ENCODE data around the gene PDIA5. TPM values are rescaled to one million over a fixed set of nuclear protein-coding genes. Genes with fewer than 3 reads are reported as not detected.

The PDIA5 gene
- total and polyA plus RNA-seq, 2 of the 4 experiments (the other 2 are of a cell fraction): 19.4 to 42.0 TPM

GRCh38 chr3:123024056-123024455 lies 42.8 kb upstream of the PDIA5 start:
- dilution Hi-C loops (cut with HindIII; ENCODE audit: low sequenced_read_pairs, unreplicated experiment): no loop called here
- Histone ChIP-seq H3K27me3 (ENCODE audit: control insufficient read depth, insufficient read depth, low read length) (peaks cover 92% of the 10 kb centered on the region), H3K18ac (ENCODE audit: low read depth, low read length) (no peak overlapping the region), H4K8ac (ENCODE audit: low read depth in 2 of 2, low read length in 2 of 2) (no peak overlapping the region), H3K23ac (ENCODE audit: low read depth, low read length) (no peak overlapping the region), H3K9me1 (ENCODE audit: insufficient read depth, low read length) (no peaks in the 10 kb centered on the region), H3K4me2 (ENCODE audit: low read depth, low read length) (no peak overlapping the region), H2BK120ac (ENCODE audit: low read depth, low read length) (no peak overlapping the region), H3K36me3 (ENCODE audit: control insufficient read depth, insufficient read depth, low read length) (no peaks in the 10 kb centered on the region), H3K9ac (ENCODE audit: low read depth, low read length) (no peak overlapping the region), H2AFZ (replicated peaks; ENCODE audit: low read length, poor library complexity) (no peak overlapping the region), H3K14ac (replicated peaks; ENCODE audit: low read depth, low read length) (no peak overlapping the region), H3K9me3 (ENCODE audit: control insufficient read depth, insufficient read depth, low read length) (0 out of 2 replicates have a peak, but pooled peaks cover 2% of the 10 kb centered on the region), H3K27ac (ENCODE audit: insufficient read depth, low read length) (no peak overlapping the region), H4K91ac (ENCODE audit: insufficient read depth, low read depth, low read length) (no peak overlapping the region), H2BK5ac (ENCODE audit: low read depth, low read length, poor library complexity, severe bottlenecking) (no peak overlapping the region), H4K20me1 (ENCODE audit: insufficient read depth, low read length) (0 out of 2 replicates have a peak, but pooled peaks cover 3% of the 10 kb centered on the region), H2AK9ac (replicated peaks; ENCODE audit: low read depth, low read length, poor library complexity) (no peak overlapping the region), H3K4me1 (ENCODE audit: control insufficient read depth, insufficient read depth, low read length) (peaks cover 5% of the 10 kb centered on the region; the same call in 1 of the 2 replicates), H4K5ac (ENCODE audit: low read depth, low read length) (no peak overlapping the region), H2AK5ac (ENCODE audit: low read depth, low read length) (no peak overlapping the region), H2BK15ac (ENCODE audit: low read depth, low read length) (no peak overlapping the region), H3K4ac (ENCODE audit: low read depth, low read length) (no peak overlapping the region), H2BK20ac (ENCODE audit: low read depth, low read length) (no peak overlapping the region), H3K79me1 (ENCODE audit: low read depth in 1 of 2, low read length in 2 of 2) (no peaks in the 10 kb centered on the region), H3K56ac (ENCODE audit: extremely low read depth, insufficient read depth, low read length) (no peak overlapping the region), H3K4me3 (ENCODE audit: insufficient read depth, low read depth, low read length) (no peak overlapping the region)
- ATAC-seq (ENCODE audit: low read depth) (no peak), DNase-seq (no peak)
- TF ChIP-seq SMC3 (IDR thresholded peaks at IDR 0.05; ENCODE audit: low read depth, low read length): no peak
- no peak for TF ChIP-seq NFE2L2 (IDR thresholded peaks at IDR 0.05; ENCODE audit: low read depth, low read length)
- no peak for TF ChIP-seq MAFK (IDR thresholded peaks at IDR 0.05; ENCODE audit: low read depth, low read length)
- no peak for TF ChIP-seq ELK1 (IDR thresholded peaks at IDR 0.05; ENCODE audit: borderline replicate concordance, low read depth, low read length)
- no peak for TF ChIP-seq USF2 (IDR thresholded peaks at IDR 0.05; ENCODE audit: low read depth, low read length)
- no peak for TF ChIP-seq BHLHE40 (IDR thresholded peaks at IDR 0.05; ENCODE audit: low read depth, low read length)
- no peak for TF ChIP-seq RAD21 (IDR thresholded peaks at IDR 0.05; ENCODE audit: low read length)
- no peak for TF ChIP-seq CHD1 (IDR thresholded peaks at IDR 0.05; ENCODE audit: low read depth, low read length)
- TF ChIP-seq RCOR1 (IDR thresholded peaks at IDR 0.05; ENCODE audit: insufficient replicate concordance, low read length): no peak
- TF ChIP-seq CTCF (conservative IDR thresholded peaks at IDR 0.05; ENCODE audit: low read depth, low read length): no peak
- TF ChIP-seq FOS (IDR thresholded peaks at IDR 0.05; ENCODE audit: low read depth, low read length): no peak
- no peak for TF ChIP-seq POLR2A (IDR thresholded peaks at IDR 0.05; ENCODE audit: low read depth, low read length)
- TF ChIP-seq MXI1 (IDR thresholded peaks at IDR 0.05; ENCODE audit: borderline replicate concordance, low read depth, low read length): no peak
- TF ChIP-seq RFX5 (IDR thresholded peaks at IDR 0.05; ENCODE audit: low read depth, low read length): no peak
- no peak for TF ChIP-seq MAZ (IDR thresholded peaks at IDR 0.05; ENCODE audit: borderline replicate concordance, low read depth, low read length)
- no peak for TF ChIP-seq CEBPB (IDR thresholded peaks at IDR 0.05; ENCODE audit: low read depth, low read length)
- CTCF ChIA-PET: no interaction called here
- POLR2A ChIA-PET (ENCODE audit: unreplicated experiment): no interaction called here
- no CpG with 5 or more reads among the region's 1 CpG for WGBS, 2 experiments (ENCODE audit: extremely low coverage in 2 of 2, insufficient read length in 1 of 2)
- in situ Hi-C loops (cut with MboI; ENCODE audit: low sequenced_read_pairs): loop anchor here (10.0 kb wide), 1 partner anchor 79 kb away; no protein-coding TSS in a partner anchor
- intact Hi-C loops (cut with micrococcal nuclease): loop anchor here (10.0 kb wide), 1 partner anchor 459 kb away; the partner anchor contains the start of genes DTX3L and PARP9
- BruUV-seq (replicated peaks): no TSS peak
